ENCODE results near the gene ARHGEF10L.

Gene ARHGEF10L

GRCh38 chr1:17523321-17524041 is 16.0 kb upstream of the ARHGEF10L start:
- no peak for DNase-seq (ENCODE audit: low read depth)
- TF ChIP-seq CTCF (conservative IDR thresholded peaks at IDR 0.05; ENCODE audit: low read depth, low read length) = no peak
- H3K4me3 ChIP-seq (ENCODE audit: low read depth, low read length) = no peak overlapping the region

- no peak for DNase-seq (ENCODE audit: low read depth)
- TF ChIP-seq CTCF (conservative IDR thresholded peaks at IDR 0.05; ENCODE audit: low read depth, low read length) = no peak
- no peak overlapping the region for H3K4me3 ChIP-seq (ENCODE audit: low read depth, low read length)
Measured at GRCh38 chr1:17524645-17525044, 14.9 kb upstream of the ARHGEF10L start.

- TF ChIP-seq CTCF (conservative IDR thresholded peaks at IDR 0.05; ENCODE audit: low read depth, low read length) = no peak
- H3K4me3 ChIP-seq (ENCODE audit: low read depth, low read length) = no peak overlapping the region
- no peak for DNase-seq (ENCODE audit: low read depth)
Measured at GRCh38 chr1:17525996-17526686, 13.4 kb upstream of the ARHGEF10L start.

- no peak for TF ChIP-seq CTCF (conservative IDR thresholded peaks at IDR 0.05; ENCODE audit: low read depth, low read length)
- peak; percentile 75 for DNase-seq (ENCODE audit: low read depth)
- H3K4me3 ChIP-seq (ENCODE audit: low read depth, low read length) = no peak overlapping the region
Measured at GRCh38 chr1:17527036-17527914, 12.2 kb upstream of the ARHGEF10L start.

GRCh38 chr1:17529381-17529780 is 10.1 kb upstream of the ARHGEF10L start:
- H3K4me3 ChIP-seq (ENCODE audit: low read depth, low read length) = no peak overlapping the region
- no peak for DNase-seq (ENCODE audit: low read depth)
- TF ChIP-seq CTCF (conservative IDR thresholded peaks at IDR 0.05; ENCODE audit: low read depth, low read length) = no peak

- no peak overlapping the region for H3K4me3 ChIP-seq (ENCODE audit: low read depth, low read length)
- TF ChIP-seq CTCF (conservative IDR thresholded peaks at IDR 0.05; ENCODE audit: low read depth, low read length) = no peak
- no peak for DNase-seq (ENCODE audit: low read depth)
Measured at GRCh38 chr1:17531343-17531681, 8.2 kb upstream of the ARHGEF10L start.

All from choroid plexus epithelial cell (primary cell).